Fibroblast of skin of right biceps (primary cell): ENCODE data around the gene MANEAL.

Source experiments
- DNase-seq: peaks from one replicate; pipeline ENCODE4 v3.0.0-alpha.2; 2013

Gene MANEAL

DNA sequence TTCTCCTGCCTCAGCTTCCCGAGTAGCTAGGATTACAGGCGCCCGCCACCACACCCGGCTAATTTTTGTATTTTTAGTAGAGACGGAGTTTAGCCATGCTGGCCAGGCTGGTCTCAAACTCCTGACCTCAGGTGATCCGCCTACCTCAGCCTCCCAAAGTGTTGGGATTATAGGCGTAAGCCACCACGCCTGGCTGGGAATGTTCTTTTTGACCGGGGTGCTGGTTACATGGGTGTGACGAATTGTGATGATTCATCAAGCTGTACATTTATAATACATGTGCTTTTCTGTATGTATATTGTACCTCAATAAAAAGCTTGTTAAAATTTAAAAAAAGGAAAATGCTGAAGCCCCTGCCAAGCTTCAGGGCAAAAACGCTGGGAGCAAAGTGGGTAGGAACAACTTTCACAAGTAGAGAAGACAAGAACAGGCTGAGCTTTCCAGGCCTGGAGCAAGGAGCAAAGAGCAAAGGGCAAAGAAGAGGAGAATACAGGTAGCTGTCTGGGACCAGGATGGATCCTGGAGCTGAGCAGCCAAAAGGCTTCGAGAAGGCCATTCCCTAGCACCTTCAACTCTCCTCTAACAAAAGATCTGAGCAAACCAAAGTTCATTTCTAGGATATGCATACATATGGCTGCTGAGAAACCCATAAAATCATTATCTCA, 34.9 kb downstream of the MANEAL start:
- no peak for DNase-seq

DNA sequence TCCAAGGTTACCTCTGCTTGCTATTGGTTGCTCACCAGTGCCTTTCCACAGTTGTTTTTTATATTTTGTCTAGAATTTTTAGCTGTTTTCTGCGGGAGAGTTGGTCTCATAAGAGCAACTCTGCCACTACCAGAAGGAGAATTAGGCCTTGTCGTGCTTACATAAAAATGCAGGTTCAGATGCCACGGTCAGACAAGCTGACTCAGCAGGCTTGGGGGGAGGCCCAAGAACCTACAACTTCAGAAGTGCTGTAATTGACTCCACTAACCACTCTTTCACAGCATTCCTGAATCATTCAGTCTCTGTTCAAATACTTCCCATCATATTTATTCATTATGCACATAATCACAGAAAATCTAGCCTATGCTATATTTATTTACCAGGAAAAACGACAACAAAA, 37.5 kb downstream of the MANEAL start:
- DNase-seq = no peak

DNA sequence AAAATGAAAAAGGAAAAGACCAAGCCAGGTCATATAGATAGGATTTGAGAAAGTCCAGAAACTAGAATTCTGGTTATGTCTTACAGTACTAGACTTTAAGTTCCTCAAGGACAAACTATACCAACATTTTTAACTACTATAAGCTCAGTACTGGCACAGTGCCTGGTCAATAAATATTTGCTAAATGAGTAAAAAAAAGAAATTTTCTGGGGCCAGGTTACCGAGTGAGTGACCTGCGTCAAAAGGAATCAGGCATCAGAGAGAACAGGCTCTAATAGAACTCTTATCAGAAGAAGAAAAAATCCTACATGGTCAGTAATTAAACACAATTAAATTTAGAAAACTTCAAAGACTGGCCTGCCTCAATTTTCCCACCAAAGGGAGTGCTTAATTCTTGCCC, 38.2 kb downstream of the MANEAL start:
- no peak for DNase-seq

DNA sequence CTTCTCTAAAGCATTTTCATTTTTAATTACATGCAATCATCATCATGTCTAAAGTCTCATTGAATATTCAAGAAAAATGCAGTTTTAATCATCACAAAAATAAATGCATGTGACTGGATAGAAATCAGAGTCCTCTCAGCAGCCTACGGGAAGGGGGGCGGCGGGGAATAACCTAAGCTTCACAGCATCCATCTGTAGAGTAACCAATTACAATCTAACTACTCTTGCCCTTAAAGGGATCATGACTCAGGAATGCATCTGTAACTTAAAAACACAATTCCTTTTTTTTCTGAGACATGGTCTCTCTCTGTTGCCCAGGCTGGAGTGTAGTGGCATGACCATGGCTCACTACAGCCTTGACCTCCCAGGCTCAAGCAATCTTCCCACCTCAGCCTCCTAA, 43.1 kb downstream of the MANEAL start:
- DNase-seq = no peak

DNA sequence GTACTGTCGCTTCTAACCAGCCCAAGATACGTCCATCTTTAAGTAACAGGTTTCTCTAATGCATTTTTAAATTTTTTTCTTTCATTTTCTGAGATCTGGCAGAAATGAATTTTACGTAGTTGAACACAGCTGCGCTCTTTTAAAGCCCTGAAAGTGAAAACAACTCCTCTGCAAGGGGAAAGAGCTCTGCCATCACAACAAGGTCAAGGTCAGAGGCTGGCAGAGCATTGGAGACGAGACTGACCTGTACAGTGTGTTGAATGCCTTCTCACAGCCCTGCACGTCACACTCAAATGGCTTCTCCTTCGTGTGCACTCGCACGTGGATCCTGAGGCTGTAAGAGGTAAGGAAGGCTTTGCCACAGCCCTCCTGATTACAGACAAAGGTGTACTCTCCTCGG, 46.0 kb downstream of the MANEAL start:
- no peak for DNase-seq

GRCh38 chr1:37840711-37841110, 47.1 kb downstream of the MANEAL start:
- no peak for DNase-seq

DNA sequence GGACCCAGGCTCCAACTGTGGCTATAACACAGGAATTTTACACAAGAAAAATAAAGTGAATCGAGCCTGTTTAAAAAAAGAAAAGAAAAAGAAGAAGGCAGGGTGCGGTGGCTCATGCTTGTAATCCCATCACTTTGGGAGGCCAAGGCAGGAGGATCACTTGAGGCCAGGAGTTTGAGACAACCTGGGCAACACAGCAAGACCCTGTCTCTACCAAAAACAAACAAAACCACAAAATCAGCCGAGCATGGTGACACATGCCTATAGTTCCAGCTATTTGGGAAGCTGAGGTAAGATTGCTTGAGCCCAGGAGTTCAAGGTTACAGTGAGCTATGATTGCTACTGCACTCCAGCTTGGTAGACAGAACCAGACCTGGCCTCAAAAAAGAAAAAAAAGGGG, 48.0 kb downstream of the MANEAL start:
- DNase-seq = no peak

DNA sequence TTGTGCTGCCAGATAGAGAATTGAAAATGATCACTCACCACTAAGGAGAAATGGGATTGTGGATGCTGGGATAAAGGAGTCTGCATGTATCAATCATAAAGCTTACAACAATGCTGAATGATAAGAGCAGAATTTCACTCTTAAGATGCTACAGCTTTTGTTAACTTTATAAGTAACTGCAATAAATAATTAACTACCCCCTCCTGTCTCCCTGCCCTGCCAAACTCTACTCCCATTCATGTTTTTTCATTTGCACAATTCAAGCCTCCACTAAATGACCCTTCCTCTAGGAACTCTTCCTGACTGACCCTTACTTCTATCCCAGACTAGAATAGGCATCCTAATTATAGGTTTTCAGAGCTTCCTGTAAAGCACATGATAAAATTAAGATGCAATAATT, 50.9 kb downstream of the MANEAL start:
- no peak for DNase-seq

GRCh38 chr1:37845049-37845646, 51.5 kb downstream of the MANEAL start:
- DNase-seq = no peak

GRCh38 chr1:37845786-37846185, 52.1 kb downstream of the MANEAL start:
- no peak for DNase-seq

- DNase-seq = no peak
These were observed 53.1 kb downstream of the MANEAL start for GRCh38 chr1:37846647-37847339.

DNA sequence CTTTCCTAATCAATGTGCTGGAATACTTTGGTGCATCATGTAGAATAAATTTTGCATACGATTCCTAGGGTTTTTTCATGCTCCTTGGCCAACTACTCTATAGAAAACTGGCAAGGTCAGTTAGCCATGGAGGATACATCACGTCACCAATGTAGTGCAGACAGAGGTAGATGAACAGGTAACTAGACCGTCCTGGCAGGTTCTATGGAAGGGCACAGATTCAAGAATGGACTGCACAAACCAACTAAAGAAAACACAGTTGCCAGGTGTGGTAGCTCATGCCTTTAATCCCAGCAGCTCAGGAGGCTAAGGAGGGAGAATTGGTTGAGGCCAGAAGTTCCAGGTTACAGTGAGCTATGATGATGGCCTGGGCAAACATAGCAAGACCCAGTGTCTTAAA, 55.8 kb downstream of the MANEAL start:
- DNase-seq = no peak

DNA sequence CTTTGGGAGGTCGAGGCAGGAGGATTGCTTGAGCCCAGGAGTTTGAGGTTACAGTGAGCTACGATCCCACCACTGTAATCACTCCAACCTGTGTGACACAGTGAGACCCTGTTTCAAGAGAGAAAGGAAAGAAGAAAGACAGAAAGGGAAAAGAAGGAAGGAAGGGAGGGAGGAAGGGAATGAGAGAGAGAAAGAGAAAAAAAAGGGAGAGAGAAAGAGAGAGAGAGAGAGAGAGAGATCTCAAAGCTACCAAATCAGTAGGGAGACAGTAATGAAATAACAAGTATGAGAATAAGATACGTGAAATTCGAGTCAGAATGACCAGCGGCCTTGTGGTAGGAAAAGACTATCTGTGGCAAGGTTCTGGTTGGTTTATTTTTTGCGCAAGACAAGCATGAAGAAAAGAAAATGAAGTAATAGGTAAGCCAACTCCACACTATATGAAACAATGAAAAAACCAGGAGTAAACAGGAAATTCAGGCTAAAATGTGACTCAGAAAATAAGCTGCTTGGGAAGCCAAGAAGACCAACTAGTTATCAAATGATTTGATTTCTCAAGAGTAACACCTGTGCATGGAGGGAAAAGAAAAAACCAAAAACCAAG, 56.8 kb downstream of the MANEAL start:
- DNase-seq = no peak
